ENCODE measurements around the gene USP30.

USP30 gene

DNA sequence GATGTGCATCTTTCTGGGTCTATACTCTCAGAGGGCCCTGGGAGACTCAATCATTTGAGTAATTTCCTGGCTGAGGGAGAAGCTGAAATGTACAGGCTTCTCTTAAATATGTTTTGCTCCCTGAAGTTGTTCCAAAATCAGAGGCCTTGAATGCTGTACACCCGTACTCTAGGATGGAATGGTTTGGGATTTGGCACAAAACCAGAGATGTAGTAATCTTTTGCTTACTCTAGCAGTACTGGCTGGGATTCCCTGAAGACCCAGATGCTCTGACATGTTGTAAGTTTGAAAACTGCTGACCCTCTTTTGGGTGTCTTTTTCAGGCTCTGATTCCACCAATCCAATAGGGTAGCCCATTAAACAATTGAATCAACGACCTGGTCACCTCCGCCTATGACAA, 74.4 kb downstream of the USP30 start:
- no peak for DNase-seq (ENCODE audit: low read depth)

DNA sequence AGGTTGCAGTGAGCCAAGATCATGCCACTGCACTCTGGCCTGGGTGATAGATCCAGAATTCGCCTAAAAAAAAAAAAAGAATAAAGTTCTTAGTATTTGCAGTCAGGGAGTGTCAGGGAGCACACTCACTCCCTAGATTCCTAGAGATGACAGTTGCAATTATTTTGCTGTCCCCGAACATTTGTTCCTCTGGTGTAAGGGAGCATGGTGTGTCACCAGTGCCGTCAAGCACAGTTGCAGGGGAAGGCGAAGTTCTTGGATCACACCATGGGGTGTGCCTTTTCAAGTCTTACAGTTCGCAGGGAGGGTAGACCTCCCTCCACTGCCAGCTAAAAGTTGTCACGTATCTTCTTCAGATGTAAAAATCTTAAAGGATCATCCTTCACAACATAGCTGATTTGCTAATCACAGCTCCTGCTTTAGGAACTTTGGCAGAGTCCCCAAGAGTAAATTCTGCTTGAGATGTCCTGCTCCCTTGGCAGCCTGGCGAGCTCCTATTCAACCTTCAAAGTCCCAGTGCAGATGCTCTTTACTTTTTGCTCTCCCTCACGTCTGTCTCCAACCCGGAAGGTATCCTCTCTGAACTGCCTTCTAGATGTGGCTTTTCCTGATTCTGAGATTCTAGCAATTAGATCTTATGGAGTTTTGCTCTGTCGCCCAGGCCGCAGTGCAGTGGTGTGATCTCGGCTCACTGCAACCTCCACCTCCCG, 75.3 kb downstream of the USP30 start:
- DNase-seq (ENCODE audit: low read depth), result no peak

DNA sequence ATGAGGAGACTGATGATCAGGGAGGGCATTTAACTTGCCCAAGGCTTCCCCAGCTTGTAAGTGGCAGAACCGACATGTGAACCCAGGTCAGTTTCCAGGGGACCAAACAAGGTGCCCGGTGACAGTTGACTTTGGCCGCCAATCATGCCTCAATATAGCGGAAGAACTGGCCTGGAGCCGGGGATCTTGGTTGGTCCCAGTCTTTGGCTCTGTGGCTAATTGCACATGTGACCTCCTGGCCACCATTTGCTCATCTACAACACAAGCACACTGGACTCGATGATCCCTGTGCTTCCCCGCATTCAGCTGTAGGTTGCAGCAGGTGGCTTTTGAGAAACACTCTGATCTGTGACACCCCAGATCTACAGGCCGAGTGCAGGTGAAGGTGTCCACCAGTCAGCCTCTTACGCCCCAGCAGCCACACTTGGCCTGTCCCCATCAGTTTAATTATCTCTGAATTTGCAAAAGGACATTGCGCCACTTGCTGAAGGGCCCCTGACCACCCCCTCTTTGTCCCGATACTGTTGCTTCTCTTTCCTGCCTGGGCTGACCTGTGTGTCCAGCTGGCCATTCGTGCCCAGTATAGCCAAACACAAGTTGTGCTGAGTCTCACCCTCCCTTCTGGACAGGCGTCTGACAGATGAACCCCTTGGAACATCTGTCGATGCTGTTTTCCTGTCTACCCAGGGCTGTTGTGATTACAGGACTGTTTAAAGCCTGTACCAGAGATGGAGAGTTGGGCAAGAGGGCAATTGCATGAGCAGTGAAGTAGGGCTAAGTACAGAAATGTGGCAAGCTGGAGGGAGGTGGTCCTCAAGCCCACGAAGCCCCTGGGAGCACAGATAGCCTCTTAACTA, 78.1 kb downstream of the USP30 start:
- DNase-seq (ENCODE audit: low read depth), result no peak

DNA sequence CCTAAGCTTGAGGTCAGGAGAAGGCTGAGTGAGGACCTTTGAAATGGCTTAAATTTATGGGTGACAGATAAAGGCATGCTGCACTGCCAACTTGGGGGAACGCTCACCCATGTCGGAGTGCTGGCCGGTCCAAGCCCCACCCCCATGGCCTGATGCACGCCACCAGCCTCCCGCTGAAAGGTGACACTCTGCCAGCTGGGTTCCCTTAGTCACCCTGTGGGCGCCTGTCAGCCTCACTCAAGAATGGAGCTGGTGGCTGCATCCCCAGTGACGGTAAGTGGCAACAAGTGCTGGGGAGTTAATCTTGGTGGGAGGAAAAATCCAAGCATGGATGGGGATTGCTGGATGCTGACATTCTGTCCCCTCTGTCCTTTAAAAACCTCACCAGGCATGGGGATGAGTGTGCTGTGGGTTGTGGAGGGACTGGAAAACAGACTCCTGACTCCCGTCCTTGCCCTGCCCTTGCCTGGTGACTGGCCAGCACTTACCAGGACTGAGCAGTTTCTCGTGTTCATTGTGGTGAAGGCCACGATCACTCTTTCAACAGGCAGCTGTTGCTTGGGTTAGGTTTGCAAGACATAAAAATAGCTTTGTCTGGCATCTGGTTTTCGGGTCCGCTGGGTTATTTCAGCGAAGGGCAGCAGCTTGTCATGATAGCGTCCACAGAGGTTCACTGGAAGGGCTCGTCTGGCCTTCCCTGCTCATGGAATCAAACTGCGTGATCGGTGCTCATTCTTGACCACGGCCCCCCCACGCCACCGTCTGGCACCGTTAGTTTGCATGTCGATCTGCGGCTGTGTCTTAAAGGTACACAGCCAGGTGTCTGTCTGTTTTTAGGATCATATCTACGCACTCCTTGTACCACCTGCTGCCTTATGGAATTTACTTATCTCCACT, 79.0 kb downstream of the USP30 start:
- no peak for DNase-seq (ENCODE audit: low read depth)

DNA sequence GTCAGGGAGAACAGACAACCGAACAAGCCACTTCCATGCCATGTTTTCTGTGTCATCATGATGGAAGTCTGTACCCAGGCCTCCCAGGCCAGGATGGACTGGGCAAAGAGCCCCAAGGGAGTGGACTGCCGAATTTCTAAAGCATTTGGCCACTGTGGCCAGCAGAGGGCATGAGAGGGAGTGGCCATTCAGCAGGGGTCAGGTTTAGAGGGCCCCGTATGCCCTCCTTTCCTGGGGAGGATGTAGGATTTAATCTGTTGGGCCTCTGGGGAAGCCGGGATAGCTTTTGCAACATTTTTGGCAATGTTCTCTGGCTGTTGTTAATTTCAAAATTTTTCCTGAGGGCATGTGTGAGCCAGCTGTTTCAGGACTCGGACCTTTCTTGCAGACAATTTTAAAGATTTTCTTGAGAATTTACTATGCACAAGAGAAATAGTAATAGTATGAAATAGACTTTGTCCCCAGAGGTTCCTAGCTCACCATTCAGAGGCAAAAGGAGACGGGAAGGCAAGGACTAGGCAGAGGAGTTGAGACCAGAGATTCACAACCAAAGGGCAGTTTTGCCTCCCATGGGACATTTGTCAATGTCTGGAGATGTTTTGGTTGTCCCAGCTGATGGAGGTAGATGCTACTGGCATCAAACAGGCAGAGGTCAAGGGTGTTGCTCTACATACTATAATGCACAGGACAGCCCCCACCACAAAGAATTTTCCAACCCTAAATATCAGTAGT, 82.0 kb downstream of the USP30 start:
- no peak for DNase-seq (ENCODE audit: low read depth)

DNA sequence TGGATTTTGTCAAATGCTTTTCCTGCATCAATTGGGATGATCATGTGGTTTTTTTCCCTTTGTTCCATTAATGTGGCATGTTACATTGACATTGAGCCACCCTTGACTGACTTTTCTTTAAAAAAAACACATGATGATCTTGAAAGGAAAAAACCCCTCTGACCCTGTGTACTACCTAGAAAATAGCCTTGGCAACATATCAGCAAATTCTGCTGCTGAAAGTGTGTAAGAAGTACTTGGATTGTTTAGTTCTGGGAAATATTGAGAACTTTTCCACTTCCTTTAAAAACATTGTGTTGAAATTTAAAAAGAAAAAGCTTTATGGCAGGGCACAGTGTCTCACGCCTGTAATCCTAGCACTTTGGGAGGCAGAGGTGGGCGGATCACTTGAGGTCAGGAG, 84.7 kb downstream of the USP30 start:
- DNase-seq (ENCODE audit: low read depth), result no peak

Data from stimulated activated CD8-positive, alpha-beta memory T cell treated with anti-CD3 and anti-CD28 coated beads, Interleukin-12 subunit alpha, Interleukin-12 subunit beta, amount 100 ng/mL, for 1 hour (primary cell).